Measurements from ENCODE around the gene PIGQ. TPM values are rescaled to one million over a fixed set of nuclear protein-coding genes. Genes with fewer than 3 reads are reported as not detected.

Gene PIGQ
- total and polyA plus RNA-seq, 2 of the 8 experiments (the other 6 are each of a cell fraction or from before 2014, with no cell fraction given), result 36.0 to 49.2 TPM

DNA sequence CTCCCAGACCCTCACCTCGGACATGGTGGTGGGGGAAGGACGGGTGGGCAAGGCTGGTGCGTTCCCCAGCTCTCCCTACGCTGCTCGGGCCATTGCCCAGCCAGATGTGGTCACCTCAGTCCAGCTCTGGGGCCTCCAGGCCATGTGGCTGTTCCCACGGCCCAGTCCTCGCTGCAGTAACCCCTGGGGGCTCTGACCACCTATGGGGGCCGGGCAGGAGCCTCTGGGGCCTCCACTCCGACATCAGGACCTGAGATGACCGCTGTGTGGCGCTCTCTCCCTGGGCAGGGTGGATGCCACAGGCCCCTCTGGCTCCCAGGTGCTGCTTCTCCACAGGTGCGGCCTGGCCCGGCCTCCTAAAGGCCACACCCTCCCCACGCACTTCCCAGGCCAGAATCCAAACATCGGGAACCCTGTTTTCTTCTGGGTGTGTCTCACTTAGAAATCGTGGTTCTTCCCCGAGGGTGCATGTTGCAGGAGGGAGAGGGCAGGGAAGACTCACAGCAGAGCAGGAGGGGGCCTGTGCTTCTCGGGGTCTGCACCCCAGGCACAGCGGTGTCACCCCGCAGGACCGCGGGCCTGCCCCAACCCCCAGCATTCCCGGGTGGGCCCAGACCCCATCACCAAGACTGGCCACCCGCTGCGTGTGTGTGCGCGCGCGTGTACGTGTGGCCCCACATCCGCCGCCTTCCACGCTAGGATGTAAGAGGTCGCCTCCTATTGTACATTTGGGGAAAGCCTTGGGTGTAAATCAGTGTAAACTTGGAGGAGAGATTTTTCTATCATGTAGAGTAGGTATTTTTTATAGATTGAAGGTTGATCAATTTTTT is 48.2 kb upstream of the PIGQ start (continued):
- no peak for TF ChIP-seq NANOG (IDR thresholded peaks at IDR 0.05; ENCODE audit: insufficient read depth, low read depth, low read length, poor library complexity, severe bottlenecking)
- TF ChIP-seq SIN3A (conservative IDR thresholded peaks at IDR 0.05 in 1 of 2, IDR thresholded peaks at IDR 0.05 in 1 of 2; ENCODE audit: low read depth in 1 of 2, low read length in 2 of 2), result 0 out of 4 replicates have a peak, but pooled peaks of 1 of the 2 experiments have one; percentile 38
- no peak for TF ChIP-seq ASH2L (IDR thresholded peaks at IDR 0.05; ENCODE audit: low read length)
- no peak for TF ChIP-seq TAF1 (IDR thresholded peaks at IDR 0.05; ENCODE audit: low read depth, low read length)
- no peak for TF ChIP-seq CHD1 (IDR thresholded peaks at IDR 0.05; ENCODE audit: low read depth, low read length)
- no peak for TF ChIP-seq POLR2AphosphoS5 (IDR thresholded peaks at IDR 0.05; ENCODE audit: low read depth, low read length)
- no peak for TF ChIP-seq SAP30 (IDR thresholded peaks at IDR 0.05; ENCODE audit: insufficient read depth, insufficient replicate concordance, low read length)
- no peak for TF ChIP-seq TAF7 (optimal IDR thresholded peaks at IDR 0.05; ENCODE audit: borderline replicate concordance, low read depth, low read length)
- no peak for TF ChIP-seq FOSL1 (IDR thresholded peaks at IDR 0.05; ENCODE audit: insufficient read depth, low read depth, low read length)
- 0 out of 4 replicates have a peak, but pooled peaks of 1 of the 2 experiments have one; percentile 10 for TF ChIP-seq HDAC2 (IDR thresholded peaks at IDR 0.05; ENCODE audit: borderline replicate concordance in 1 of 2, low read depth in 2 of 2, low read length in 2 of 2)
- TF ChIP-seq MAFK (IDR thresholded peaks at IDR 0.05; ENCODE audit: low read depth, low read length), result no peak
- TF ChIP-seq GTF2F1 (IDR thresholded peaks at IDR 0.05; ENCODE audit: borderline replicate concordance, low read depth, low read length), result no peak
- no peak for TF ChIP-seq CHD2 (IDR thresholded peaks at IDR 0.05; ENCODE audit: low read length)
- no peak for TF ChIP-seq YY1 (IDR thresholded peaks at IDR 0.05; ENCODE audit: low read depth, low read length)
- no peak for TF ChIP-seq POLR2A (IDR thresholded peaks at IDR 0.05; ENCODE audit: control extremely low read depth in 1 of 2, low read depth in 2 of 2, low read length in 2 of 2)
- 0 out of 2 replicates have a peak, but pooled peaks have one; percentile 3 for TF ChIP-seq TEAD4 (IDR thresholded peaks at IDR 0.05; ENCODE audit: low read depth, low read length)
- TF ChIP-seq ZNF274 (IDR thresholded peaks at IDR 0.05; ENCODE audit: borderline replicate concordance, extremely low read depth, low read length), result no peak
- TF ChIP-seq PHF8 (conservative IDR thresholded peaks at IDR 0.05; ENCODE audit: low read depth, low read length), result no peak
- peak; percentile 51 for TF ChIP-seq GABPA (IDR thresholded peaks at IDR 0.05; ENCODE audit: borderline replicate concordance, insufficient read depth, low read length)

All from H1 (cell line).